Esophagus mucosa (tissue), 1 donor: ENCODE data around the gene RPTOR. TPM values are rescaled to one million over a fixed set of nuclear protein-coding genes. Genes with fewer than 3 reads are reported as not detected.
"Not testable (repeated sequence)": the region's sequence is repeated elsewhere in the genome, so short reads cannot be mapped to it uniquely, and the experiment has no call there.

ENCODE experiments used
- ATAC-seq: fragments of 200-7000 bp; cut with Tn5 transposase; one replicate; pipeline ENCODE4 v1.9.1; 2020
- total RNA-seq: library from RNA; stranded (reverse); gene quantifications from one replicate; pipeline ENCODE4 v1.2.4, GENCODE V29; 2023
- donor health status: DM: yes; HTN: yes; CAD: no.

The RPTOR gene
- total RNA-seq, 1 donor from 2014 or later = 14.9 TPM

DNA sequence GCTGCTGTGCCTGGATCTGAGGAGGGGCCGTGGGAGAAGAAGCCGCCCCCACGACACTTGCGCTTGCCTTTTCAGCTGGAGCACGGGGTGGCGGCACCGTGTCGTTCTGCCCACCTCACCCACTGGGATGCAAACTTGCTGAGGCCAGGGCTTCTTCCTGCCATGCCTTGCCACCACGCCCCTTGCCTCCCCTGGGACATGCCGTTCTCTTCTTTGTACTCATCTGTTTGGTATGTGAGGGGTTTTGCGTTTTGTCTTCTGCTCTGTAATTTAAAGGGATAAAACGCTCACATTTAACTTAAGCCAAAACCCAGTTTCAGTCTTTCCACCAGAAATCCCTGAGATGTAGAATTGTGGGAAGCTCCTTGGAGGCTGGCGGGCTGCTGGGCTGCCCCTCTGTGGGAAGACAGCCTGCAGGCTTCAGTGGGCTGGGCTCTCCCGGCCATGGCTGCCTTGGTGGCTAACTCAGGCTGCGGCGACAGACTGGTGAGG lies 180.2 kb downstream of the RPTOR start:
- no peak for ATAC-seq

- ATAC-seq = no peak
These were observed 180.9 kb downstream of the RPTOR start for GRCh38 chr17:80725517-80725916.

GRCh38 chr17:80726558-80727408 lies 182.1 kb downstream of the RPTOR start:
- no peak for ATAC-seq

DNA sequence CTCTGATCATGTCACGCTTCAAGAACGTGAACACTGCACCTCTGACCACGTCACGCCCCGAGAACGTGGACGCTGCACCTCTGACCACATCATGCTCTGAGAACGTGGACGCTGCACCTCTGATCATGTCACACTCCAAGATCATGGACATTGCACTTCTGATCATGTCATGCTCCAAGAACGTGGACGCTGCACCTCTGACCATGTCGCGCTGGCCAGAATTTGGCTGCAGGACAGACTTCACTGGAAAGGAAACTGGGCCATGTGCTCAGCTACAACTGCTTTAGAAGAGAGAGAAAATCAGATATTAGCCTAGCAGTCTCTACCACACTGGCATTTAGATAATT lies 182.7 kb downstream of the RPTOR start:
- no peak for ATAC-seq

DNA sequence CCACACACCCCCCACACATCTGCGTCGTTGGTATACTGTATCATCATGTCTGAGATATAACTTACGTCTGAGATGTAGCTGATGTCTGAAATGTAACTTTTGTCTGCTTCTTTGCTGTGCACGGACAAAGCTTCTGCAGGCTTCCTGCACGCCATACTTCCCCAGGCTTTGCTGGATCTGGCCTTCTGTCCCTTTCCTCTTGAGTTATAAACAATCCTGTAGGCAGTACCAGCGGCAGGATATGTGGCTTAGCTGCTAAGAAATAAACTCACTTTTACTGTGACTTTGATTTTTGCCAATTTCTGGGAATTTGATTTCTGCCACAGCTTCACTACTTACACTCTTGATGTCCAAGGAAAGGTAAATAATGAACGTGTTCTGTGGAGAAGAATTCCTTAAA lies 184.4 kb downstream of the RPTOR start:
- no peak for ATAC-seq

DNA sequence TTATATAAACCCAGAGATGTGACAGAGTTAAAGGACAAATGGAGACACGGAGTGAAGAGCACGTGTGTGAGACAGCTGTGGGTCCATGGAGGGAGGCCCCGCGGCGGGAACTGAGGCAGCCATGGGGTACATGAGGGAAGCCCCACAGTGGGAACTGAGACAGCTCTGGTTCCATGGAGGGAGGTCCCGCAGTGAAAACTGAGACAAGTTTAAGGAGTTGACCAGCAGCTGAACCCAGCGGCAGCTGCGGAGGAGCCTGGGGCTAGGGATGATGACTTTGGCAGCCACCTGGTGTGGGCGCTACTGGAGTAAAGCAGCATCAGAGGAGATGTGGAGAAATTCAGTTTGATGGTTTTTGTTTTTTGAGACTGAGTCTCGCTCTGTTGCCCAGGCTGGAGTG lies 185.1 kb downstream of the RPTOR start:
- ATAC-seq = no peak

GRCh38 chr17:80730739-80731138 lies 186.1 kb downstream of the RPTOR start:
- no peak for ATAC-seq

GRCh38 chr17:80731323-80731722 lies 186.7 kb downstream of the RPTOR start:
- no peak for ATAC-seq

GRCh38 chr17:80732268-80732667 lies 187.6 kb downstream of the RPTOR start:
- ATAC-seq = no peak

GRCh38 chr17:80737106-80738019 lies 192.7 kb downstream of the RPTOR start:
- peak; percentile 40 for ATAC-seq

DNA sequence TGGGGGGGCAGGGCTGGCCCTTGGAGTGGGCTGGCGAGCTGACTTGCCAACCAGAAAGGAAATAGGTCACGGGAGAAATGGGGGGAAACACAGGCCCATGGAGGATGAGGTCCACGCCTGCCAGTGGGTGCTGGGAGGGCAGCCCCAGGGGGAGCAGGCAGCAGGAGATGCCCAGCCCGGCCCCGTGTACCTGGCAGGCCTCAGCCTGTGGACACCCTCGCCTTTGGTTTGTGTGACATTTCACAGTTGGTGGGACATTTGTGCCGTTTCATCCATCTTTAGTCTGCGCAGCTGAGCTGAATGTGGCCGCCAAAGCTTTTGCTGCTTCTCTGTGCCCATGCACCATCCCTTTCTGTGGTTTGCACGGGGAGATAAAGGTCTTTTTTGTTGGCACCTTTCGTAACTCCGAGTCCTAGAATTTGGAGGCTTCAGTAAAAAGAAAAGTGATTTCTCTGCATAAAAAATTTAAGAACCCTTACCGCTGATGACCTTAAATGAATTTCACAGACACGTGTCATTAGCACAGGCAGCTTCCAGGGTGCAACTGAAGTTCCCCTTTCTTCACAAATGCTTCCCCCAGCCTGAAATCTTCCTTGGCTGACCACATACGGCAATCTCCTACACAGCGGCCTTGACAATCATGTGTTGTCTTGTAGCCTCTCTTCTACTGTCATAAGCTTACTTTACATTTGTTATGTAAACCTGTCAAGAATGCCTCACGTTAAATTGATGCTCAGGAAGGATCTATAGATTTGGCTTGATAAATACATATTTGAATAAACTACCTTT lies 193.6 kb downstream of the RPTOR start:
- ATAC-seq = no peak

- no peak for ATAC-seq
These were observed 194.5 kb downstream of the RPTOR start for GRCh38 chr17:80738987-80739730.

DNA sequence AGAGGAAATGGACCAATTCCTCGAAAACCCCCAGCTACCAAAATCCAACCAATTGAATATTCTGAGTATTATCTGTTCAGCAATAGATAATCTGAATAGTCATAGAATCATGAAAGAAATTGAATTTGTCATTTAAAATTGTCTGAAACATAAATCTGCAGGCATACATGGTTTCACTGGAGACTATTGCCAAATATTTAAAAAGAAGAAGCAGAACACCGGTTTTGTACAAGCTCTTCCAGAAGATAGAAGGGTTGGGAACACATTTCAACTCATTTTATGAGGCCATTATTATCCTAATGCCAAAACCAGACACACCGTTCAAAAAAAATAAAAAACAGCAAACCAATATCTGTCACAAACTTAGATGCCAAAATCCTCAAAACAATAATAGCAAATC lies 195.5 kb downstream of the RPTOR start:
- no peak for ATAC-seq

DNA sequence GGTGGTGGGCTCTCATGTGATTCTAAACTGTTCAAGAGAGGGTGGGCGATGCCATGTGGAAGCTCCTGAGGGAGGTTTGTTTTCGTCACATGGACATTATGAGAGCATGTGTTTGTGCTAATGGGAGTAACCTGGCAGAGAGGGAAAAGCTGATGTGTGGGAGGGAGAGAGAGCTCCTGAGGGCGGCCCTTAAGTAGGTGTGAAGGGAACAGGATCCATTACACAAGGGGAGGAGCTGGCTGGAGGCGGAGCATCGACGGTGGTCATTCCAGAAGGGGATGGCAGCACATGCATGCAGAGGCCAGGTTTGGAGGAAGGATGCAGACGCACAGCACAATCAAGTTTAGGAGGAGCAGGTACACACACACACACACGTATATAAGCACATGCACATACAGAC lies 197.5 kb downstream of the RPTOR start:
- no peak for ATAC-seq

GRCh38 chr17:80742581-80743180 lies 198.0 kb downstream of the RPTOR start:
- ATAC-seq = no peak

DNA sequence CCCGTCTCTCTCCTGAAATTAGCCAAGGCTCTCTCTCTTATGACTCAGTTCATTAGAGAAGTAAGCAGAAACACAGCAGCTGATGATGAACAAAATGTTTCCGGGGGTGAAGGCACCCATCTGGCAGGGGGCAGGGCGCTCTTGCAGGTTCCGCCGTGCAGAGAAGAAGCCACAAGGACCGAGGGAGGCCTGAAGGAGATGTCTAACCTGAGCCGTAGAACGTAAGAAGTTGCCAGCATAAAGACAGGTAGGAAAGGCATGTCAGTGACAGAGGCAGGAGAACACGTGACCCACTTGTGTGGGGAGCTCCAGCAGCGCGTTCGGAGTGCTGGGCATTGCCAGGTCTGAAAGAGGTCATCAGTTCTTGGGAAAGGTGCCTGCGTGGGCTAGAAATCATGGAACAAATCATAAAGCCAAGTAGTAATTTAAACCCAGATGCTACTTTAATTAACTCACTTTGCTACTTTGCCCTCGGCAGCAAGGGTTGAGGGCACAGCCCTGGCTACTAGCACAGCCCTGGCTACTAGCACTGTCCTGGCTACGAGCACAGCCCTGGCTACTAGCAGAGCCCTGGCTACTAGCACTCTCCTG lies 198.6 kb downstream of the RPTOR start:
- ATAC-seq = no peak

GRCh38 chr17:80743973-80744372 lies 199.3 kb downstream of the RPTOR start:
- ATAC-seq = not testable (repeated sequence)

- ATAC-seq = not testable (repeated sequence)
These were observed 200.1 kb downstream of the RPTOR start for GRCh38 chr17:80744725-80745124.

DNA sequence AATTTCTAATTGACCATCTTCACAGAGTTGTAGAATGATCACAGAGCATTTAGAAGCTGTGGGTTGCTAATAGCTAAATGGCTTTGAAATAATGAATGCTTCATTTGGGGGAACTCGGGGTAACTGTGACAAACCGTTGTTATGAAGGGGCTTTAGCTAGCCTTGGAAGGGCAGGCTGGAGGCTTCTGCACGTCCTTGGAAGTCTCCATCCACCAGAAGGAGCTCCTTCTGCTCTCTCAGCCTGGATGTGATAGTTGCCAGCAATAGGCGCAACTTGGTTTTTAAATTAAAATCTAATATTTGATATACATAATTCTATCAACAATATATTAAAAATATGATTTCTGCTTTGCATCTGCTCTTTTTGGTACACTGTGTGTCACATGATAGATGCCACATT lies 200.5 kb downstream of the RPTOR start:
- no peak for ATAC-seq

DNA sequence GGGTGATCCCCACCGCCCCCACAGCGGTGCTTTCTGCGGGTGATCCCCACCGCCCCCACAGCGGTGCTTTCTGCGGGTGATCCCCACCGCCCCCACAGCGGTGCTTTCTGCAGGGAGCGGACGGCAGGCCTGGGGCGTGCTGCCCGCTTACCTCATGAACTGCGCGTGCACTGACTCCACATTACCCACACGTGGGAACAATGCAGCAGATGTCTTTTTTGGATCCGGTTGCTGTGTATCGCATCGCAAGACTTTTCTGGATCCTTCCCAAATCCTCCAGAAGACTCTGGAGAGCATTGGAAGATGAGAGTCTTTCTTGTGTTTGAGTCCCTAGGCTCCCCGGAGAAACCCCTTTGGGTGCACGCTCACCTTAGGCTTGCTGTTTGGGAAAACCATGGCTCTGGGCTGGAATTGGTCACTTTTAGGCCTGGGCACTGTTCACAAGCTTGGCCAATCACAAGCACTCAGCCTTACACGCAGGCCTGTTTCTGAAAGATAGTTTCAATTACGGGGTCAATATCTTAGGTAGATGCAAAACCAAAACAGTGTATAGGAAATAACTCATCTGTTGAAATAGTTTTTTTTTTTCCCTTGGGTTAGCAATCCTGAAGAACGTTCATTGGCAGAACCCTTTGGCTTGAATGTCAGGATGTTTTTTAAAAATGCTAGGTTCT lies 201.8 kb downstream of the RPTOR start:
- no peak for ATAC-seq

- no peak for ATAC-seq
These were observed 202.8 kb downstream of the RPTOR start for GRCh38 chr17:80747469-80747868.
